Neural cell (in vitro differentiated cells): Measurements from ENCODE around the gene OR5AN1. TPM values are rescaled to one million over a fixed set of nuclear protein-coding genes. Genes with fewer than 3 reads are reported as not detected.

Source experiments
- H2AFZ ChIP-seq: fragments of 200-600, 300-800 bp; sonication (generic), shearing (Covaris generic); 2 replicates; pipeline ENCODE4 v1.6.0; 2014; ENCODE audit warnings: low read depth, mild to moderate bottlenecking, antibody characterized with exemption, low read length, moderate library complexity
- H3F3A ChIP-seq: fragments of 200-600 bp; shearing (Covaris generic); 2 replicates; pipeline ENCODE4 v1.6.1; 2016; ENCODE audit warnings: mild to moderate bottlenecking, moderate library complexity, mixed read lengths, antibody characterized with exemption, low read length; ENCODE audit not compliant: insufficient read depth, poor library complexity, severe bottlenecking
- H3K27ac ChIP-seq: fragments of 200-600, 300-800 bp; sonication (generic), shearing (Covaris generic); 2 replicates; pipeline ENCODE4 v1.5.1; 2014; ENCODE audit warnings: mild to moderate bottlenecking, low read length, moderate library complexity
- H3K27me3 ChIP-seq: fragments of 300-800, 200-600 bp; sonication (generic), shearing (Covaris generic); 2 replicates; pipeline ENCODE4 v1.6.0; 2014; ENCODE audit warnings: mild to moderate bottlenecking, low read depth, low read length, moderate library complexity; ENCODE audit not compliant: insufficient read depth
- H3K36me3 ChIP-seq: fragments of 300-800, 200-600 bp; sonication (generic), shearing (Covaris generic); 2 replicates; pipeline ENCODE4 v1.5.1; 2014; ENCODE audit warnings: mild to moderate bottlenecking, antibody characterized with exemption, low read length, moderate library complexity; ENCODE audit not compliant: insufficient read depth
- H3K4me2 ChIP-seq: fragments of 300-800, 200-600 bp; sonication (generic), shearing (Covaris generic); 2 replicates; pipeline ENCODE4 v1.6.0; 2014; ENCODE audit warnings: mild to moderate bottlenecking, low read length
- H3K4me3 ChIP-seq: fragments of 300-800, 200-600 bp; sonication (generic), shearing (Covaris generic); 2 replicates; pipeline ENCODE4 v1.5.1; 2014; ENCODE audit warnings: mild to moderate bottlenecking, low read length, moderate library complexity
- H3K79me2 ChIP-seq: fragments of 200-600 bp; shearing (Covaris generic); replicated peaks from 2 replicates; pipeline ENCODE4 v1.6.0; 2014; ENCODE audit warnings: mild to moderate bottlenecking, low read length, moderate library complexity; ENCODE audit not compliant: insufficient read depth
- H3K9ac ChIP-seq: fragments of 300-800, 200-600 bp; sonication (generic), shearing (Covaris generic); 2 replicates; pipeline ENCODE4 v1.6.1; 2016; ENCODE audit warnings: mild to moderate bottlenecking, low read length, mixed read lengths
- H3K9me2 ChIP-seq: fragments of 200-600 bp; shearing (Covaris generic); 2 replicates; pipeline ENCODE4 v1.6.1; 2016; ENCODE audit warnings: mild to moderate bottlenecking, low read length, mixed read lengths; ENCODE audit not compliant: insufficient read depth
- H3K9me3 ChIP-seq: fragments of 200-600, 300-800 bp; sonication (generic), shearing (Covaris generic); 2 replicates; pipeline ENCODE4 v1.6.1; 2016; ENCODE audit warnings: mild to moderate bottlenecking, mixed run types, low read length, moderate library complexity, mixed read lengths
- H4K20me1 ChIP-seq: fragments of 200-600 bp; shearing (Covaris generic); 2 replicates; pipeline ENCODE4 v1.6.1; 2016; ENCODE audit warnings: mild to moderate bottlenecking, mixed run types; ENCODE audit not compliant: insufficient read depth
- CTCF ChIP-seq: fragments of 450-650 bp; IDR thresholded peaks from 2 replicates; pipeline ENCODE4 v1.5.1; 2014; ENCODE audit warnings: antibody characterized with exemption, mild to moderate bottlenecking, moderate library complexity; ENCODE audit not compliant: poor library complexity, severe bottlenecking
- EP300 ChIP-seq: fragments of 450-650 bp; conservative IDR thresholded peaks from 2 replicates; pipeline ENCODE4 v1.6.1; 2014; ENCODE audit warnings: antibody characterized with exemption, mild to moderate bottlenecking, moderate library complexity; ENCODE audit not compliant: poor library complexity, severe bottlenecking
- EZH2 ChIP-seq: fragments of 200-600, 300-800 bp; shearing (Covaris generic), sonication (generic); IDR thresholded peaks from 2 replicates; pipeline ENCODE4 v1.6.1; 2014; ENCODE audit warnings: antibody characterized with exemption, low read length, borderline replicate concordance, mild to moderate bottlenecking; ENCODE audit not compliant: insufficient read depth, poor library complexity, severe bottlenecking
- MXI1 ChIP-seq: fragments of 450-650 bp; conservative IDR thresholded peaks from 2 replicates; pipeline ENCODE4 v1.6.1; 2014; ENCODE audit warnings: antibody characterized with exemption, mild to moderate bottlenecking; ENCODE audit not compliant: poor library complexity, severe bottlenecking
- POLR2AphosphoS5 ChIP-seq: IDR thresholded peaks from 2 replicates; pipeline ENCODE4 v1.6.1; 2012
- RAD21 ChIP-seq: fragments of 450-650 bp; conservative IDR thresholded peaks from 2 replicates; pipeline ENCODE4 v1.6.1; 2014; ENCODE audit warnings: antibody characterized with exemption, mild to moderate bottlenecking, moderate library complexity
- REST ChIP-seq: IDR thresholded peaks from 2 replicates; pipeline ENCODE4 v1.6.1; 2012; ENCODE audit warnings: borderline replicate concordance
- SMC3 ChIP-seq: fragments of 450-650 bp; conservative IDR thresholded peaks from 2 replicates; pipeline ENCODE4 v1.6.1; 2014; ENCODE audit warnings: antibody characterized with exemption, mild to moderate bottlenecking, moderate library complexity; ENCODE audit not compliant: poor library complexity
- TAF1 ChIP-seq: IDR thresholded peaks from 2 replicates; pipeline ENCODE4 v1.6.1; 2012; ENCODE audit warnings: low read depth
- polyA plus RNA-seq: library from polyadenylated mRNA; depleted of rRNA; stranded (reverse); fragments of >200 nt; gene quantifications from 2 replicates; pipeline ENCODE4 v1.2.3, GENCODE V29; 2014

The OR5AN1 gene
- polyA plus RNA-seq, 1 donor from 2014 or later, result not detected

- Histone ChIP-seq H3F3A (no peaks in the 10 kb centered on the region), H3K4me2 (no peak overlapping the region), H3K9ac (no peak overlapping the region), H3K36me3 (no peaks in the 10 kb centered on the region), H3K9me2 (no peaks in the 10 kb centered on the region), H3K79me2 (no peaks in the 10 kb centered on the region), H3K9me3 (no peaks in the 10 kb centered on the region), H3K27ac (no peak overlapping the region), H3K4me3 (no peak overlapping the region), H3K27me3 (no peaks in the 10 kb centered on the region), H2AFZ (no peak overlapping the region), H4K20me1 (no peaks in the 10 kb centered on the region)
- TF ChIP-seq CTCF (no peak), RAD21 (no peak), MXI1 (no peak), EZH2 (no peak), REST (no peak)
These were observed 675 bp upstream of the OR5AN1 start for GRCh38 chr11:59358020-59358419.

GRCh38 chr11:59365232-59366018, 6.7 kb downstream of the OR5AN1 start:
- Histone ChIP-seq H3K9me3 (no peaks in the 10 kb centered on the region), H3K4me3 (no peak overlapping the region), H3K9me2 (no peaks in the 10 kb centered on the region), H3F3A (no peaks in the 10 kb centered on the region), H2AFZ (no peak overlapping the region), H3K4me2 (no peak overlapping the region), H3K27ac (no peak overlapping the region), H3K27me3 (no peaks in the 10 kb centered on the region), H3K36me3 (no peaks in the 10 kb centered on the region), H3K9ac (no peak overlapping the region), H3K79me2 (no peaks in the 10 kb centered on the region), H4K20me1 (no peaks in the 10 kb centered on the region)
- no peak for TF ChIP-seq EZH2
- TF ChIP-seq SMC3, result no peak
- no peak for TF ChIP-seq REST
- no peak for TF ChIP-seq RAD21
- no peak for TF ChIP-seq POLR2AphosphoS5
- TF ChIP-seq EP300, result no peak
- TF ChIP-seq CTCF, result no peak
- TF ChIP-seq MXI1, result no peak
- TF ChIP-seq TAF1, result no peak
